ENCODE measurements around the gene SCN2B.
A peak's percentile ranks its signal among the peaks of the same experiment; 100 is the strongest.

The SCN2B gene

GRCh38 chr11:118171269-118172062, 5.0 kb downstream of the SCN2B start:
- peak overlapping the region; percentile 35; the same call in 1 of the 2 replicates for H2AFZ ChIP-seq (ENCODE audit: low read depth, low read length)
- peaks cover 11% of the 10 kb centered on the region for H3K4me1 ChIP-seq (ENCODE audit: insufficient read depth, low read length)
- peak overlapping the region; percentile 19 for H3K4me2 ChIP-seq (ENCODE audit: insufficient read depth, low read length)
- no peak overlapping the region for H3K9ac ChIP-seq (ENCODE audit: low read depth, low read length)
- no peak overlapping the region for H3K27ac ChIP-seq (ENCODE audit: low read length)
- ATAC-seq (ENCODE audit: insufficient read depth, low read depth): peak; percentile 94
- no peaks in the 10 kb centered on the region for H3K79me2 ChIP-seq (ENCODE audit: insufficient read depth, low read length)
- TF ChIP-seq EZH2 (IDR thresholded peaks at IDR 0.05; ENCODE audit: borderline replicate concordance, low read depth, low read length, severe bottlenecking): no peak
- TF ChIP-seq, protein P1, sequence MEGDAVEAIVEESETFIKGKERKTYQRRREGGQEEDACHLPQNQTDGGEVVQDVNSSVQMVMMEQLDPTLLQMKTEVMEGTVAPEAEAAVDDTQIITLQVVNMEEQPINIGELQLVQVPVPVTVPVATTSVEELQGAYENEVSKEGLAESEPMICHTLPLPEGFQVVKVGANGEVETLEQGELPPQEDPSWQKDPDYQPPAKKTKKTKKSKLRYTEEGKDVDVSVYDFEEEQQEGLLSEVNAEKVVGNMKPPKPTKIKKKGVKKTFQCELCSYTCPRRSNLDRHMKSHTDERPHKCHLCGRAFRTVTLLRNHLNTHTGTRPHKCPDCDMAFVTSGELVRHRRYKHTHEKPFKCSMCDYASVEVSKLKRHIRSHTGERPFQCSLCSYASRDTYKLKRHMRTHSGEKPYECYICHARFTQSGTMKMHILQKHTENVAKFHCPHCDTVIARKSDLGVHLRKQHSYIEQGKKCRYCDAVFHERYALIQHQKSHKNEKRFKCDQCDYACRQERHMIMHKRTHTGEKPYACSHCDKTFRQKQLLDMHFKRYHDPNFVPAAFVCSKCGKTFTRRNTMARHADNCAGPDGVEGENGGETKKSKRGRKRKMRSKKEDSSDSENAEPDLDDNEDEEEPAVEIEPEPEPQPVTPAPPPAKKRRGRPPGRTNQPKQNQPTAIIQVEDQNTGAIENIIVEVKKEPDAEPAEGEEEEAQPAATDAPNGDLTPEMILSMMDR (IDR thresholded peaks at IDR 0.05; ENCODE audit: borderline replicate concordance, extremely low read depth, low read length, poor library complexity, severe bottlenecking): peak; percentile 92
- H3K27me3 ChIP-seq (ENCODE audit: insufficient read depth, low read length, poor library complexity): peaks cover 14% of the 10 kb centered on the region
- no peak overlapping the region for H3K4me3 ChIP-seq (ENCODE audit: low read depth in 1 of 2, low read length in 2 of 2)
- DNase-seq: peak; percentile 80
- no peaks in the 10 kb centered on the region for H3K36me3 ChIP-seq (ENCODE audit: insufficient read depth, low read length)
- no peaks in the 10 kb centered on the region for H3K9me3 ChIP-seq (ENCODE audit: insufficient read depth, low read length, severe bottlenecking)
- no peaks in the 10 kb centered on the region; the same call in 1 of the 2 replicates for H4K20me1 ChIP-seq (ENCODE audit: insufficient read depth, low read length)

GRCh38 chr11:118170882-118171268, 5.6 kb downstream of the SCN2B start:
- no peak overlapping the region for H2AFZ ChIP-seq (ENCODE audit: low read depth, low read length)
- H3K4me1 ChIP-seq (ENCODE audit: insufficient read depth, low read length): peaks cover 8% of the 10 kb centered on the region
- no peaks in the 10 kb centered on the region for H3K79me2 ChIP-seq (ENCODE audit: insufficient read depth, low read length)
- no peak overlapping the region for H3K9ac ChIP-seq (ENCODE audit: low read depth, low read length)
- no peaks in the 10 kb centered on the region; the same call in 1 of the 2 replicates for H4K20me1 ChIP-seq (ENCODE audit: insufficient read depth, low read length)
- peaks cover 9% of the 10 kb centered on the region for H3K27me3 ChIP-seq (ENCODE audit: insufficient read depth, low read length, poor library complexity)
- H3K4me2 ChIP-seq (ENCODE audit: insufficient read depth, low read length): no peak overlapping the region
- H3K36me3 ChIP-seq (ENCODE audit: insufficient read depth, low read length): no peaks in the 10 kb centered on the region
- ATAC-seq (ENCODE audit: insufficient read depth, low read depth) (no peak), DNase-seq (no peak)
- TF ChIP-seq, protein P1 (IDR thresholded peaks at IDR 0.05; ENCODE audit: borderline replicate concordance, extremely low read depth, low read length, poor library complexity, severe bottlenecking): no peak
- TF ChIP-seq EZH2 (IDR thresholded peaks at IDR 0.05; ENCODE audit: borderline replicate concordance, low read depth, low read length, severe bottlenecking): no peak
- H3K9me3 ChIP-seq (ENCODE audit: insufficient read depth, low read length, severe bottlenecking): no peaks in the 10 kb centered on the region
- no peak overlapping the region for H3K4me3 ChIP-seq (ENCODE audit: low read depth in 1 of 2, low read length in 2 of 2)
- no peak overlapping the region for H3K27ac ChIP-seq (ENCODE audit: low read length)

DNA sequence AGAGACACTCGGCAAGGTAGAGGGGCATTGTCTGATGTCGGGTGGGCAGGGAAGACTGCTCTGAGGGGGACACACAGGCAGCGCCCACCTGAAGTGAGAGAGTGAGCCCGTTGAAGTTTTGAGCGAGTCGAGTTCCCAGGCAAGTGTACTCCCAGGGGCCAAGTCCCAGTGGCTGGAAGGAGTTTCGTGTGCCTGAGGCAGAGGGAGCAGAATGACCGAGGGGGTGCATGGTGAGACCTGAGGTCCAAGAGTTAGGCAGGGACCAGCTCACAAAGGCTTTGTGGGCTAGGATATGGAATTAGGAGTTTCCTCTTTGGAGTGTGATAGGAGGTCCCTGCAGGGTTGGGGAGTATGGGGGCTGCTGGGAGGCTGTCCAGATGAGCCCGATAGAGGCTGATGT, 6.2 kb downstream of the SCN2B start:
- Histone ChIP-seq H3K36me3 (ENCODE audit: insufficient read depth, low read length) (no peaks in the 10 kb centered on the region), H3K9me3 (ENCODE audit: insufficient read depth, low read length, severe bottlenecking) (no peaks in the 10 kb centered on the region), H3K27ac (ENCODE audit: low read length) (no peak overlapping the region), H3K9ac (ENCODE audit: low read depth, low read length) (no peak overlapping the region), H3K4me1 (ENCODE audit: insufficient read depth, low read length) (peaks cover 8% of the 10 kb centered on the region), H4K20me1 (ENCODE audit: insufficient read depth, low read length) (no peaks in the 10 kb centered on the region; the same call in 1 of the 2 replicates), H3K4me2 (ENCODE audit: insufficient read depth, low read length) (no peak overlapping the region), H3K4me3 (ENCODE audit: low read depth in 1 of 2, low read length in 2 of 2) (no peak overlapping the region), H2AFZ (ENCODE audit: low read depth, low read length) (no peak overlapping the region), H3K27me3 (ENCODE audit: insufficient read depth, low read length, poor library complexity) (peaks cover 8% of the 10 kb centered on the region), H3K79me2 (ENCODE audit: insufficient read depth, low read length) (no peaks in the 10 kb centered on the region)
- no peak for ATAC-seq (ENCODE audit: insufficient read depth, low read depth)
- no peak for TF ChIP-seq EZH2 (IDR thresholded peaks at IDR 0.05; ENCODE audit: borderline replicate concordance, low read depth, low read length, severe bottlenecking)
- TF ChIP-seq, protein P1 (IDR thresholded peaks at IDR 0.05; ENCODE audit: borderline replicate concordance, extremely low read depth, low read length, poor library complexity, severe bottlenecking): no peak
- DNase-seq: no peak

Data from DND-41 (cell line).